Right atrium auricular region (tissue), 2 donors: ENCODE results near the gene GET3. TPM values are rescaled to one million over a fixed set of nuclear protein-coding genes. Genes with fewer than 3 reads are reported as not detected.

Experiments
- DNase-seq: peaks from one replicate; pipeline ENCODE4 v3.0.0-alpha.2; 2019; ENCODE audit warnings: low spot score
- H3K27ac ChIP-seq, 2 donors: fragments of 200-600 bp; sonication (generic); 1 replicate in 1 of 2; 2 replicates in 1 of 2; pipeline ENCODE4 v1.5.1; 2016 to 2019
- H3K27me3 ChIP-seq, 2 donors: fragments of 200-600 bp; sonication (generic); one replicate each; pipeline versions ENCODE4 v1.5.1 to v1.6.0; 2017 to 2019
- H3K36me3 ChIP-seq: fragments of 200-600 bp; sonication (generic); one replicate; pipeline ENCODE4 v1.5.1; 2016
- H3K4me1 ChIP-seq, 2 donors: fragments of 200-600 bp; sonication (generic); one replicate each; pipeline versions ENCODE4 v1.5.1 to v1.6.0; 2017 to 2019
- H3K4me3 ChIP-seq, 2 donors: fragments of 200-600 bp; sonication (generic); 1 replicate in 1 of 2; 2 replicates in 1 of 2; pipeline ENCODE4 v1.5.1; 2017 to 2019; ENCODE audit warnings: mild to moderate bottlenecking in 1 of 2, moderate library complexity in 1 of 2
- H3K9me3 ChIP-seq, 2 donors: fragments of 200-600 bp; sonication (generic); one replicate each; pipeline ENCODE4 v1.5.1; 2019
- total RNA-seq, 2 donors: library from RNA; depleted of rRNA; stranded (reverse); fragments of >200 nt; gene quantifications; one replicate each; pipeline ENCODE4 v1.1.0, GENCODE V29; 2016
- TF ChIP-seq, protein P1 (sequence below), 2 donors: fragments of 200-600 bp; sonication (generic); IDR thresholded peaks; one replicate each; pipeline ENCODE4 v1.5.1; 2019; ENCODE audit warnings: antibody characterized with exemption in 2 of 2

Gene GET3
- total RNA-seq = 10 to 100 TPM; 44.6 to 55.1 TPM

DNA sequence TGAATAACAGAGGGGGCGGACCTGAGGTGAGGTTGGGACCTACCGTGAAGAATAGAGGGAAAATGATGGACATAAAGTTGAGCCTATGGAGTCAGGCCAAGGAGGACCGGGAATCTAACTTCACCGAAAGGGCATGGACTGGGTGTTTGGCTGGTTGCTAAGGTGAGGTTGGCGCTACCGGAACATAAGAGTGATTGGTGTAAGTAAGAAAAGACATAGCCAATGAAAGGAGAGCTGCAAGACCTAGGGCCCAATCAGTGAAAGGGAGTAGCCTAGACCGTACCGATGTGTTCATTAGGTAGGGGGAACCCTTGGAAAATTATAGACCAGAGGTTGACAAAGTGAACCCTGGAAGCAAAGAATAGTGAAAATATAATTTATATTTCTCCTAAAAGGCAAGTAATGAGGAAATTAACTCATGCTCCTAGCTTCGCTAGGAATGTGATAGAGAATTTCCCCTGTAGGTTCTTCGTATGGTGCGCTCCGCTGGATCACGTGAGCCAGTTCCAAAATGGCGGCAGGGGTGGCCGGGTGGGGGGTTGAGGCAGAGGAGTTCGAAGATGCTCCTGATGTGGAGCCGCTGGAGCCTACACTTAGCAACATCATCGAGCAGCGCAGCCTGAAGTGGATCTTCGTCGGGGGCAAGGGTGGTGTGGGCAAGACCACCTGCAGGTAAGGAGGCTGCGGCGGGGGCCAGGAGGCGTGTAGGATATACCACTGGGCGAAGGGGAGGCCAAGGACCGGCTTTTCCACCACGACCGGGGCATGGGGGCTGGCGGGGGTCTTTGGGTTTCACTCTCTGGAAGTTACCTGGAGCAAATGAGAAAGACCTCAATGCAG lies at the start of gene GET3:
Gene GET3, plus strand, starts transcription at position 503 of the 840 bp plus-strand sequence. Its CDS starts 9 bp downstream, at position 512.
- peak; percentile 98 for DNase-seq
- Histone ChIP-seq H3K36me3 (peaks cover 24% of the 10 kb centered on the region), H3K27ac (peak within 1 kb of the TSS; percentile 83 to 86), H3K27me3 (no peaks in the 10 kb centered on the region), H3K4me3 (peak within 1 kb of the TSS; percentile 77 to 87), H3K4me1 (peaks cover 0 to 42% of the 10 kb centered on the region in 2 donors), H3K9me3 (no peaks in the 10 kb centered on the region)
- TF ChIP-seq, protein P1, sequence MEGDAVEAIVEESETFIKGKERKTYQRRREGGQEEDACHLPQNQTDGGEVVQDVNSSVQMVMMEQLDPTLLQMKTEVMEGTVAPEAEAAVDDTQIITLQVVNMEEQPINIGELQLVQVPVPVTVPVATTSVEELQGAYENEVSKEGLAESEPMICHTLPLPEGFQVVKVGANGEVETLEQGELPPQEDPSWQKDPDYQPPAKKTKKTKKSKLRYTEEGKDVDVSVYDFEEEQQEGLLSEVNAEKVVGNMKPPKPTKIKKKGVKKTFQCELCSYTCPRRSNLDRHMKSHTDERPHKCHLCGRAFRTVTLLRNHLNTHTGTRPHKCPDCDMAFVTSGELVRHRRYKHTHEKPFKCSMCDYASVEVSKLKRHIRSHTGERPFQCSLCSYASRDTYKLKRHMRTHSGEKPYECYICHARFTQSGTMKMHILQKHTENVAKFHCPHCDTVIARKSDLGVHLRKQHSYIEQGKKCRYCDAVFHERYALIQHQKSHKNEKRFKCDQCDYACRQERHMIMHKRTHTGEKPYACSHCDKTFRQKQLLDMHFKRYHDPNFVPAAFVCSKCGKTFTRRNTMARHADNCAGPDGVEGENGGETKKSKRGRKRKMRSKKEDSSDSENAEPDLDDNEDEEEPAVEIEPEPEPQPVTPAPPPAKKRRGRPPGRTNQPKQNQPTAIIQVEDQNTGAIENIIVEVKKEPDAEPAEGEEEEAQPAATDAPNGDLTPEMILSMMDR (IDR thresholded peaks at IDR 0.05) = no peak

DNA sequence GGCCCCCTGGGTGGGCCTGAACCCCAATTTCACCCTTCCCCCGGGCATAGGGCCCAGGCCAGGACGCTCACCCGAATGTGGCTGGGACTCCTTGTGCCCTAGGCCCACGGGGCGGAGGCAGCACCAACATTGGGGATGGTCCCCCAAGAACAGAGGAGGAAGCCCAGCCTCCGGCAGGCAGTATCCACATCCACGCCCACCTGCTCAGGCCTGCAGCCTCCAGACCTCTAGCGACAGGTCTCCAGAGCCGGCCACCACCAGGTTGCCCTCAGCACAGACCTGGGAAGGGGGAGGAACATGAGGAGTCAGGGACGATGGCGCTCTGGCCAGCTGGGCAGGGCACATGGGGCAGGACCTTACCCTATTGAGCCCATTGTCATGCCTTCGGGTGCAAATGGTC lies 48.3 kb upstream of the GET3 start:
- Histone ChIP-seq H3K9me3 (no peaks in the 10 kb centered on the region), H3K4me3 (no peak overlapping the region), H3K36me3 (no peaks in the 10 kb centered on the region), H3K27ac (no peak overlapping the region), H3K4me1 (no peaks in the 10 kb centered on the region), H3K27me3 (no peaks in the 10 kb centered on the region)
- no peak for DNase-seq
- TF ChIP-seq, protein P1 (IDR thresholded peaks at IDR 0.05) = no peak

DNA sequence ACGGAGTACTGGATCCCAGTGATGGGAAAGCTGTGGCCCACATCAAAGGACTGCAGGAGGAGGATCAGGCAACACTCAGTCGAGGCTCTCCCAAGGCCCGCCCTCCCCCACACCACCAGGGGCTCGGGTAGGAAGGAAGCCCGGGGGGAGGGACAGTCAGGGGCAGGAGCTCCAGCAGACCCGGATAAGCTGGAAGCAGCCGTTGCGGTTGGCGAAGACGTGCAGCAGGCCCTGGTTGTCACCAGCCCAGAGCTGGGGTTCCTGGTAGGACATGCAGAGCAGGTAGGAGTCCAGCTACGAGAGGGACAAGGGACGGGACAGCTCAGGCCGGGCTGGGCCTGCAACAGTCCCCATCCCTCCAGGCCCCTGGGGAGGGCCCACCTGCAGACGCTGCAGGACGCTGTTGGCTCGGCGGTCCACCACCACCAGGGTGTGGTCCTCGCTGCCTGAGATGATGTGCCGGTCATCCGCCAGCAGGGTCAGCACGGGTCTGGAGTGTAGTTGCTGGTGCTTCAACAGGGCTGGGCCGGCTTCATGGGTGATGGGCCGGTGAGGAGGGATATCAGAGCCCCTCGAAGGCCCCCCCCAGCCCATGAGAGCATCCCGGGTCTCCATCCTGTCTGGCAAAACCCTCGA lies 47.6 kb upstream of the GET3 start:
- TF ChIP-seq, protein P1 (IDR thresholded peaks at IDR 0.05) = no peak
- H3K36me3 ChIP-seq = no peaks in the 10 kb centered on the region
- H3K4me1 ChIP-seq = no peaks in the 10 kb centered on the region
- H3K27me3 ChIP-seq = no peaks in the 10 kb centered on the region
- H3K4me3 ChIP-seq = no peak overlapping the region
- DNase-seq = no peak
- no peak overlapping the region for H3K27ac ChIP-seq
- no peaks in the 10 kb centered on the region for H3K9me3 ChIP-seq

DNA sequence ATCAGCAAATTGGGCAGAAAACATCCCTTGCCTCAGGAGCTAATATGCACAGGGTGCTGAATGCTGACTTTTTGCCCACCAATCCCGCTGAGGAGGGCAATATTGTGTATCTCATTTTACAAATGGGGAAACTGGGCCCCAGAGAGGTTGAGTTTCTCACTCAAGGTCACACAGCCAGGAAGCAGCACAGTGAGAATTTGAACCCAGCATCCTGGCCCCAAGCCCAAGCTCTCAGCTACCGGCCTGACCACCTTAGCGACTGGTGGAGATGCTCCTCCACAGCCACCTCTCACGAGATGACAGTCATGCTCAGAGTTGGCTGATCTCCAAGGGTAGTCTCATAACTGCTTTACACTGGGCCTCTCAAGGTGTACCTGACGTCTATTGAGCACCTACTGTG lies 44.3 kb upstream of the GET3 start:
- TF ChIP-seq, protein P1 (IDR thresholded peaks at IDR 0.05) = no peak
- Histone ChIP-seq H3K4me3 (no peak overlapping the region), H3K36me3 (no peaks in the 10 kb centered on the region), H3K27ac (no peak overlapping the region), H3K27me3 (no peaks in the 10 kb centered on the region), H3K9me3 (no peaks in the 10 kb centered on the region), H3K4me1 (peaks cover 0 to 19% of the 10 kb centered on the region in 2 donors)
- no peak for DNase-seq

DNA sequence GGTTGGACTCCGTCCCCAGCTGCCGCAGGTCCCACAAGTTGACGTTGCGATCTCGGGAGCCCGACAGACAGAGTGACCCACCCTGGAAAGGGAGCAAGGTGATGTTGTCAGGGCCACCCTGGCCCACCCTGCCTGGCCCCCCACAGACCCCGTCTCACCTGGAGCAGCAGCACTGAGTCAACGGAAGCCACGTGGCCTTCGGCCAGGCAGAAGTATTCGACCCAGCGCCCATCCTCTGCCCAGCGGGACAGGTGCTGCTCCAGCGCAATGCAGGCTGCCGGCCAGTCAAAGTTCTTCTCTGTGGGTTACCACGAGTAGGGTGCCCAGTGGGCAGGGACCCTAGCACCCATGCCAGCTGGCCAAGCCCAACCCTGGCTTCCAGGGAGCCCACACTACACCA lies 42.7 kb upstream of the GET3 start:
- no peak overlapping the region for H3K27ac ChIP-seq
- no peaks in the 10 kb centered on the region for H3K9me3 ChIP-seq
- DNase-seq = no peak
- H3K4me3 ChIP-seq = no peak overlapping the region
- H3K27me3 ChIP-seq = no peaks in the 10 kb centered on the region
- TF ChIP-seq, protein P1 (IDR thresholded peaks at IDR 0.05) = no peak
- peaks cover 0 to 19% of the 10 kb centered on the region in 2 donors for H3K4me1 ChIP-seq
- no peaks in the 10 kb centered on the region for H3K36me3 ChIP-seq
